OCI-LY7 (cell line): Measurements from ENCODE around the gene SERGEF. TPM values are rescaled to one million over a fixed set of nuclear protein-coding genes. Genes with fewer than 3 reads are reported as not detected.
A peak's percentile ranks its signal among the peaks of the same experiment; 100 is the strongest.

Experiments used
- Bru-seq: library from RNA; stranded (reverse); fragments of 400-500 nt; gene quantifications from one replicate; lab custom pipeline; 2021; lab: Mats Ljungman, UMichigan
- BruChase-seq, 2 experiments: library from RNA; stranded (reverse); fragments of 400-500 nt; gene quantifications; one replicate each; lab custom pipeline; 2021; lab: Mats Ljungman, UMichigan
- BruUV-seq: library from RNA; stranded (reverse); fragments of 400-500 nt; replicated peaks from 2 replicates; lab custom pipeline; 2021; lab: Mats Ljungman, UMichigan
- CTCF ChIA-PET: fragments of 300-600 bp; sonication (Branson Sonifier 250); formaldehyde crosslinking; loops from one replicate; lab custom pipeline; 2022; ENCODE audit warnings: antibody characterized with exemption; ENCODE audit not compliant: unreplicated experiment; lab: Charles Lee
- POLR2A ChIA-PET: fragments of 300-600 bp; sonication (Branson Sonifier 250); formaldehyde crosslinking; loops from one replicate; lab custom pipeline; 2022; ENCODE audit warnings: antibody characterized with exemption; lab: Charles Lee
- DNase-seq: peaks from one replicate; pipeline ENCODE4 v3.0.0-alpha.2; 2015; ENCODE audit warnings: low spot score
- H2AFZ ChIP-seq: fragments of 200-600 bp; sonication (generic), shearing (Covaris generic); 2 replicates; pipeline ENCODE4 v1.6.1; 2014; ENCODE audit warnings: mild to moderate bottlenecking, antibody characterized with exemption, low read length, moderate library complexity
- H3K27ac ChIP-seq: fragments of 200-600 bp; sonication (generic); 2 replicates; pipeline ENCODE4 v1.5.1; 2014; ENCODE audit warnings: mixed run types, low read depth, mild to moderate bottlenecking, moderate library complexity, low read length, inconsistent platforms; ENCODE audit not compliant: poor library complexity, severe bottlenecking
- H3K36me3 ChIP-seq: fragments of 200-600 bp; sonication (generic); 2 replicates; pipeline ENCODE4 v1.6.1; 2014; ENCODE audit warnings: mild to moderate bottlenecking, antibody characterized with exemption, low read length, moderate library complexity, mixed read lengths; ENCODE audit not compliant: insufficient read depth
- H3K4me1 ChIP-seq: fragments of 200-600 bp; sonication (generic); 2 replicates; pipeline ENCODE4 v1.5.1; 2014; ENCODE audit warnings: mild to moderate bottlenecking, low read length; ENCODE audit not compliant: insufficient read depth, poor library complexity, severe bottlenecking
- H3K4me2 ChIP-seq: fragments of 200-600 bp; sonication (generic); 2 replicates; pipeline ENCODE4 v1.6.1; 2014; ENCODE audit warnings: mild to moderate bottlenecking, low read length
- H3K4me3 ChIP-seq: fragments of 200-600 bp; sonication (generic); 2 replicates; pipeline ENCODE4 v1.5.1; 2014; ENCODE audit warnings: mild to moderate bottlenecking, low read depth, low read length; ENCODE audit not compliant: poor library complexity, severe bottlenecking
- H3K79me2 ChIP-seq: fragments of 200-600 bp; sonication (generic); 2 replicates; pipeline ENCODE4 v1.6.1; 2016; ENCODE audit warnings: low read depth, mild to moderate bottlenecking, low read length, moderate library complexity, mixed read lengths; ENCODE audit not compliant: insufficient read depth
- H3K9me2 ChIP-seq: fragments of 200-600 bp; sonication (generic); 2 replicates; pipeline ENCODE4 v1.6.1; 2016; ENCODE audit warnings: mild to moderate bottlenecking, low read length, mixed read lengths; ENCODE audit not compliant: insufficient read depth
- H3K9me3 ChIP-seq: fragments of 200-600 bp; sonication (generic); 2 replicates; pipeline ENCODE4 v1.6.1; 2014; ENCODE audit warnings: mild to moderate bottlenecking, mixed run types, low read length, mixed read lengths
- H4K20me1 ChIP-seq: fragments of 200-600 bp; sonication (generic); 2 replicates; pipeline ENCODE4 v1.6.1; 2014; ENCODE audit warnings: mild to moderate bottlenecking, antibody characterized with exemption, low read length, moderate library complexity, mixed read lengths; ENCODE audit not compliant: insufficient read depth
- EZH2phosphoT487 ChIP-seq: fragments of 200-600 bp; sonication (generic); IDR thresholded peaks from 2 replicates; pipeline ENCODE4 v1.6.1; 2018; ENCODE audit warnings: low read depth, borderline replicate concordance, mild to moderate bottlenecking, mixed run types, antibody characterized with exemption, low read length, moderate library complexity, mixed read lengths
- intact Hi-C: fragments of 100-400 bp; cut with micrococcal nuclease; formaldehyde crosslinking; loops from one replicate; pipeline ENCODE4 v1.10.0; 2022; ENCODE audit not compliant: unreplicated experiment
- long read RNA-seq: library from polyadenylated mRNA; stranded (forward); transcript quantifications from one replicate; pipeline ENCODE4 v2.0.0, GENCODE V29; 2022
- total RNA-seq, 2 experiments: library from RNA; depleted of rRNA in 1 of 2; stranded (reverse); fragments of >200 nt in 1 of 2; shearing (Covaris generic) in 1 of 2; gene quantifications; 2 replicates each; pipeline ENCODE4 v1.2.3, GENCODE V29; 2014 to 2022
- TF ChIP-seq, protein P1 (sequence below): fragments of 200-600 bp; sonication (generic); conservative IDR thresholded peaks from 2 replicates; pipeline ENCODE4 v1.5.1; 2014; ENCODE audit warnings: mild to moderate bottlenecking, antibody characterized with exemption, low read length, moderate library complexity, mixed read lengths

SERGEF gene
- total RNA-seq (2014; rRNA removed; shearing (Covaris generic)) (35.4 and 47.1 TPM in 2 replicates), total RNA-seq (2022) (42.2 and 43.8 TPM in 2 replicates), Bru-seq, nascent RNA (percentile 67 among the genes with signal in this experiment), BruChase-seq, experiment 1, labeled RNA remaining after a 6-hour chase (percentile 69 among the genes with signal in this experiment), BruChase-seq, experiment 2, labeled RNA remaining after a 2-hour chase (percentile 68 among the genes with signal in this experiment)
- long read RNA-seq, transcript SERGEF-201 (11 exons, 1,566 nt): major isoform, 12 of 35 reads
- long read RNA-seq, partial matches to known transcripts: 1 of 35 reads
- long read RNA-seq, other reads (novel, unspliced or antisense): 18 of 35 reads

- peak; percentile 95 for DNase-seq
- H3K4me1 ChIP-seq: peaks cover 25% of the 10 kb centered on the region
- H3K79me2 ChIP-seq: peaks cover 10% of the 10 kb centered on the region; the same call in 1 of the 2 replicates
- H3K4me3 ChIP-seq: peak within 1 kb of the TSS; percentile 76
- H3K36me3 ChIP-seq: no peaks in the 10 kb centered on the region
- ChIA-PET CTCF (interaction anchor here (1.0 kb wide), 1 partner anchor 17 kb away, joined by 4 read pairs; no protein-coding TSS in a partner anchor), POLR2A (interaction anchor here (0.6 to 1.8 kb wide), 9 partner anchors 10 to 308 kb away, joined by 3 to 11 read pairs (median 3); partner anchors contain the start of gene SAAL1)
- intact Hi-C loops: loop anchor here (2.0 to 10.0 kb wide), 3 partner anchors 94 to 512 kb away; partner anchors contain the start of genes SAAL1 and TSG101
- no TSS peak for BruUV-seq
- H3K9me3 ChIP-seq: no peaks in the 10 kb centered on the region
- no peaks in the 10 kb centered on the region for H3K9me2 ChIP-seq
- H3K4me2 ChIP-seq: peak within 1 kb of the TSS; percentile 74
- no peak for TF ChIP-seq EZH2phosphoT487
- TF ChIP-seq, protein P1, sequence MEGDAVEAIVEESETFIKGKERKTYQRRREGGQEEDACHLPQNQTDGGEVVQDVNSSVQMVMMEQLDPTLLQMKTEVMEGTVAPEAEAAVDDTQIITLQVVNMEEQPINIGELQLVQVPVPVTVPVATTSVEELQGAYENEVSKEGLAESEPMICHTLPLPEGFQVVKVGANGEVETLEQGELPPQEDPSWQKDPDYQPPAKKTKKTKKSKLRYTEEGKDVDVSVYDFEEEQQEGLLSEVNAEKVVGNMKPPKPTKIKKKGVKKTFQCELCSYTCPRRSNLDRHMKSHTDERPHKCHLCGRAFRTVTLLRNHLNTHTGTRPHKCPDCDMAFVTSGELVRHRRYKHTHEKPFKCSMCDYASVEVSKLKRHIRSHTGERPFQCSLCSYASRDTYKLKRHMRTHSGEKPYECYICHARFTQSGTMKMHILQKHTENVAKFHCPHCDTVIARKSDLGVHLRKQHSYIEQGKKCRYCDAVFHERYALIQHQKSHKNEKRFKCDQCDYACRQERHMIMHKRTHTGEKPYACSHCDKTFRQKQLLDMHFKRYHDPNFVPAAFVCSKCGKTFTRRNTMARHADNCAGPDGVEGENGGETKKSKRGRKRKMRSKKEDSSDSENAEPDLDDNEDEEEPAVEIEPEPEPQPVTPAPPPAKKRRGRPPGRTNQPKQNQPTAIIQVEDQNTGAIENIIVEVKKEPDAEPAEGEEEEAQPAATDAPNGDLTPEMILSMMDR: no peak
- peak within 1 kb of the TSS; percentile 94 for H2AFZ ChIP-seq
- no peaks in the 10 kb centered on the region for H4K20me1 ChIP-seq
- peak within 1 kb of the TSS; percentile 42 for H3K27ac ChIP-seq
These were observed at the start of gene SERGEF for GRCh38 chr11:18012906-18013781. SERGEF (minus strand) TSS chr11:18013047; CDS start chr11:18013010, 37 bp downstream.

- no peak for TF ChIP-seq EZH2phosphoT487
- TF ChIP-seq, protein P1: no peak
- intact Hi-C loops: no loop called here
- BruUV-seq: no TSS peak
- ChIA-PET POLR2A (no interaction called here), CTCF (no interaction called here)
- Histone ChIP-seq H3K36me3 (no peaks in the 10 kb centered on the region), H4K20me1 (no peaks in the 10 kb centered on the region), H3K4me1 (peaks cover 17% of the 10 kb centered on the region), H3K4me2 (no peak overlapping the region), H2AFZ (no peak overlapping the region), H3K4me3 (no peak overlapping the region), H3K27ac (no peak overlapping the region), H3K9me2 (no peaks in the 10 kb centered on the region), H3K79me2 (no peaks in the 10 kb centered on the region), H3K9me3 (no peaks in the 10 kb centered on the region)
- no peak for DNase-seq
These were observed 48.5 kb upstream of the SERGEF start for GRCh38 chr11:18061351-18061750.
